Adrenal gland (tissue), 12 donors: ENCODE results near the gene SLC4A11. TPM values are rescaled to one million over a fixed set of nuclear protein-coding genes. Genes with fewer than 3 reads are reported as not detected.

Experiments
- DNase-seq, 7 donors: peaks; one replicate each; pipeline ENCODE4 v3.0.0-alpha.2; 2019 to 2020
- H3K27ac ChIP-seq, 5 donors: fragments of 200-600 bp; sonication (generic) in 4 of 5; 1 replicate in 3 of 5; 2 replicates in 2 of 5; pipeline versions ENCODE4 v1.5.1 to v1.8.0; 2016 to 2020; ENCODE audit warnings: mild to moderate bottlenecking in 1 of 5
- H3K27me3 ChIP-seq: fragments of 200-600 bp; 2 replicates; pipeline ENCODE4 v1.8.0; 2021
- H3K36me3 ChIP-seq, 2 donors: fragments of 200-600 bp; replicated peaks in 1 of 2; 1 replicate in 1 of 2; 2 replicates in 1 of 2; pipeline versions ENCODE4 v1.5.1 to v1.8.0; 2018 to 2022
- H3K4me1 ChIP-seq, 2 donors: fragments of 200-600 bp; replicated peaks in 1 of 2; 1 replicate in 1 of 2; 2 replicates in 1 of 2; pipeline versions ENCODE4 v1.5.1 to v1.8.0; 2018 to 2021
- H3K4me3 ChIP-seq, 4 donors: fragments of 200-600 bp; sonication (generic) in 3 of 4; one replicate each; pipeline ENCODE4 v1.5.1; 2016 to 2018
- H3K9me3 ChIP-seq, 3 donors: fragments of 200-600 bp; sonication (generic) in 1 of 3; replicated peaks in 1 of 3; 1 replicate in 2 of 3; 2 replicates in 1 of 3; pipeline versions ENCODE4 v1.5.1 to v1.8.0; 2016 to 2021
- POLR2A ChIP-seq, 2 donors: fragments of 450-650 bp; IDR thresholded peaks; one replicate each; pipeline ENCODE4 v1.6.1; 2017; ENCODE audit warnings: antibody characterized with exemption in 2 of 2, mild to moderate bottlenecking in 2 of 2, moderate library complexity in 1 of 2
- WGBS, 4 donors: extraction: QIAGEN DNeasy Blood & Tissue Kit in 2 of 4; methylation state at CpG; one replicate each; pipeline versions ENCODE4 v1.1.5 to v1.1.7; 2013 to 2017; 5-methylcytosine and 5-hydroxymethylcytosine counted together
- intact Hi-C, 2 donors: fragments of 100-400 bp; cut with DNase I; formaldehyde crosslinking; loops; one replicate each; pipeline versions ENCODE4 v1.14.1 to v1.15.0; 2022 to 2023
- polyA plus RNA-seq, 3 donors: library from polyadenylated mRNA; stranded (reverse); fragments of 200-250 nt in 2 of 3; fragments of 350-450 nt in 1 of 3; fragmentation: Illumina TruSeq in 1 of 3; extraction: RNeasy Lipid Tissue Mini Kit (QIAGEN cat#74804) in 1 of 3; gene quantifications; one replicate each; pipeline ENCODE4 v1.2.3, GENCODE V29; 2013 to 2014
- total RNA-seq, 9 donors: library from RNA; depleted of rRNA in 4 of 9; stranded (reverse); fragments of >200 nt in 4 of 9; fragments of 120-200 nt in 1 of 9; fragmentation: NEBNext Ultra II Directional in 1 of 9; extraction: Animal tissue kit (Norgen Biotek cat#: 25700) in 1 of 9; gene quantifications; one replicate each; pipeline versions ENCODE4 v1.1.0 to v1.2.4, GENCODE V29; 2013 to 2023
- TF ChIP-seq, protein P1 (sequence below), 6 experiments: fragments of 450-650 bp in 4 of 6; fragments of 200-600 bp in 2 of 6; sonication (generic) in 1 of 6; IDR thresholded peaks; 1 replicate in 5 of 6; 2 replicates in 1 of 6; pipeline versions ENCODE4 v1.5.1 to v1.8.0; 2016 to 2021; ENCODE audit warnings: antibody characterized with exemption in 6 of 6, mild to moderate bottlenecking in 2 of 6, moderate library complexity in 1 of 6
- donor health status: healthy with polysubstance abuse.
- donor health status: Bipolar disorder and iron deficiency.
- donor health status: DM: yes; HTN: yes; CAD: no.
- donor health status: DM: no; HTN: no; CAD: no.
- donor health status: DM: no; HTN: no; CAD: no.
- donor health status: DM: yes; HTN: yes; CAD: no.

The SLC4A11 gene
- total and polyA plus RNA-seq, 12 donors: 0.06 to 30.6 (median 9.7) TPM

DNA sequence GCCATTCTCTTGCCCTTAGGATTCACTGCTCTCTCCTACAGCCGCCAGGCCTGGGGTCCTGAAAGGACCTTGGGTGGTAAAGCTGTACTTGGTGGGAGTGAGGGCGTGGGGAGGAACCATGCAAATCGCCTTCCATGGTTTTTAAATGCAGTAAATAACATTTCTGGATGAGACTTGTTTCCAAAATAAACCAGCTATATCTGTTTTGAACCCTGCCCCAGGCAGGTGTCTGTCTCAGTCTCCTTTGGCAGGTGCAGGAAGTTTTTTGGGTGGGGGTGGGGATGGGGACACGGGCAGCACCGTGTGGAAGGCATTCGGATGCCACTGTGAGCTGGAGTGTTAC is 15.4 kb downstream of the SLC4A11 start:
- Histone ChIP-seq H3K27me3 (no peaks in the 10 kb centered on the region), H3K36me3 (peaks cover 0 to 35% of the 10 kb centered on the region in 2 donors), H3K9me3 (no peaks in the 10 kb centered on the region), H3K4me1 (peaks cover 0 to 3% of the 10 kb centered on the region in 2 donors), H3K27ac (no peak overlapping the region), H3K4me3 (no peak overlapping the region)
- no peak for DNase-seq
- 87 to 91% (median 89%) methylated on average over 6 of the region's 6 CpGs for WGBS, 4 donors
- intact Hi-C loops: loop anchor here in 1 of 2 donors (10.0 kb wide), 1 partner anchor 91 kb away; no protein-coding TSS in a partner anchor
- TF ChIP-seq POLR2A (IDR thresholded peaks at IDR 0.05): no peak
- TF ChIP-seq, protein P1, sequence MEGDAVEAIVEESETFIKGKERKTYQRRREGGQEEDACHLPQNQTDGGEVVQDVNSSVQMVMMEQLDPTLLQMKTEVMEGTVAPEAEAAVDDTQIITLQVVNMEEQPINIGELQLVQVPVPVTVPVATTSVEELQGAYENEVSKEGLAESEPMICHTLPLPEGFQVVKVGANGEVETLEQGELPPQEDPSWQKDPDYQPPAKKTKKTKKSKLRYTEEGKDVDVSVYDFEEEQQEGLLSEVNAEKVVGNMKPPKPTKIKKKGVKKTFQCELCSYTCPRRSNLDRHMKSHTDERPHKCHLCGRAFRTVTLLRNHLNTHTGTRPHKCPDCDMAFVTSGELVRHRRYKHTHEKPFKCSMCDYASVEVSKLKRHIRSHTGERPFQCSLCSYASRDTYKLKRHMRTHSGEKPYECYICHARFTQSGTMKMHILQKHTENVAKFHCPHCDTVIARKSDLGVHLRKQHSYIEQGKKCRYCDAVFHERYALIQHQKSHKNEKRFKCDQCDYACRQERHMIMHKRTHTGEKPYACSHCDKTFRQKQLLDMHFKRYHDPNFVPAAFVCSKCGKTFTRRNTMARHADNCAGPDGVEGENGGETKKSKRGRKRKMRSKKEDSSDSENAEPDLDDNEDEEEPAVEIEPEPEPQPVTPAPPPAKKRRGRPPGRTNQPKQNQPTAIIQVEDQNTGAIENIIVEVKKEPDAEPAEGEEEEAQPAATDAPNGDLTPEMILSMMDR (IDR thresholded peaks at IDR 0.05): no peak

DNA sequence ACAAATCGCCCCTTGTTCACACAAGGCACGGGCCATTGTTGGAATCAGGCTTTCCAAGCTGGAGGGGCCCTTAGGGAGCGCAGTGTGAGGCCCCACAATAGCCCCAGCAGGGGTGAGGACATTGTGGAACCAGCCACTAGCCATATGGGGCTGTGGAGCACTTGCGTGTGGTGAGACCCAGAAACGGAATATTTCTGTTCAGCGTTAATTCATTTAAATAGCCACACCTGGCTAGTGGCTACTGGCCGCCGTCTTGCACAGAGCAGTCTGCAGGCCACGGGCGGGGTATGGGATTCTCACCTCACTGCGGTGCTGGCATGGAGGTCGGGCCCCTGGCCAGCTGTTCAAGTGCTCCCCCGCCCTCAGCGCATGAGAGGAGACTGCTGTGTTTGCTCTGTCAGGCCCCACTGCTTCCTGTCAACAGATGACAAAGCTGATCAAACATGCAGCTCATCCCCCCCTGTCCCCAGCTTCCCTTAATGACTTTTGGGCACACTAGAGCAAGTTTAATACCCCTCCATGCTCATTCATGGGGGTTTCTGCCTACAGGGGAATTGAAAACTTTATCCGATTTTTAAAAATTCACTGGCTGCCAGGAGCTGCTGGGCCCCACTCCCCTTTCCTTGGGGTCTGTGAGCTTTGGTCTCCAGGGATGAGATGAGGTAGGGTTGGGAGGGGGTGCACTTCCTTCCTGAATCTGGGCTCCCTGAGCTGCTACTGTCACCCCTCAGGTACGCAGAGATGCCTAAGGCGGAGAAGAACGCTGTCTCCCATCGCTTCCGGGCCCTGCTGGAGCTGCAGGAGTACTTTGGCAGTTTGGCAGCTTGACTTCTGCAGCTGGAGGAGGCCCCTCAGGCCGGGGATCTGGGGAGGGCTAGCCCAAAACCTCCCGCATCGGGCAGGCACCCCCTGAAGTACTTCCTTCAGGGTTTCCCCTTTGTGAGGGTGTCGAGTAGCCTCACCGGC is 16.1 kb downstream of the SLC4A11 start:
- WGBS, 4 donors: 71 to 85% (median 79%) methylated on average over 16 to 25 of the region's 25 CpGs
- Histone ChIP-seq H3K36me3 (peaks cover 0 to 35% of the 10 kb centered on the region in 2 donors), H3K9me3 (no peaks in the 10 kb centered on the region), H3K27ac (no peak overlapping the region), H3K4me1 (peaks cover 0 to 9% of the 10 kb centered on the region in 2 donors), H3K4me3 (no peak overlapping the region), H3K27me3 (no peaks in the 10 kb centered on the region)
- DNase-seq: no peak
- intact Hi-C loops: loop anchor here in 1 of 2 donors (10.0 kb wide), 1 partner anchor 92 kb away; no protein-coding TSS in a partner anchor
- TF ChIP-seq, protein P1 (IDR thresholded peaks at IDR 0.05): no peak
- TF ChIP-seq POLR2A (IDR thresholded peaks at IDR 0.05): no peak

- no peak for DNase-seq
- no peaks in the 10 kb centered on the region for H3K27me3 ChIP-seq
- H3K9me3 ChIP-seq: no peaks in the 10 kb centered on the region
- H3K36me3 ChIP-seq: peaks cover 0 to 35% of the 10 kb centered on the region in 2 donors
- TF ChIP-seq, protein P1 (IDR thresholded peaks at IDR 0.05): no peak
- H3K4me1 ChIP-seq: peaks cover 0 to 9% of the 10 kb centered on the region in 2 donors
- no peak overlapping the region for H3K4me3 ChIP-seq
- no peak overlapping the region for H3K27ac ChIP-seq
- intact Hi-C loops: loop anchor here in 1 of 2 donors (10.0 kb wide), 1 partner anchor 93 kb away; no protein-coding TSS in a partner anchor
- 85 to 91% (median 89%) methylated on average over 12 to 18 of the region's 18 CpGs for WGBS, 4 donors
These were observed 17.4 kb downstream of the SLC4A11 start for GRCh38 chr20:3221398-3222226.
